ENCODE measurements around the gene RABGAP1L.

Gene RABGAP1L

DNA sequence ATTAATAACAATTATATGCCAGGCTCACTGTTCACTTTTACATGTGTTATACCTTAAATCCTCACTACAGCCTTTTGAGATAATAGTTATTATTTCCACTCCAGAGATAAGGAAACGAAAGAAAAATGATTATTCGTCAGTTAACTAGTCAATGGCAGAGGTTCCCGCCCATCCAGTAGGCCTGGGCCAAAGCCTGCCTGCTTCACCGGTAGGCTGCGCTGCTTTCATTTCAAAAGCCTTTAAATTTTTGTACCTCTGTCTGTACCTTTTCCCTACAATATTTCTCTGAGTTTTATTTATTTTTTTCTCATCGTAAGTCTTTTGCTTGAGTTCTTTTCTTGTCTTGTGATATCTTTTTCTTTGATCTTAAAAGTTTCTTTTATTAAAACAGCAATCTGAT is 292.1 kb downstream of the RABGAP1L start:
- no peak for TF ChIP-seq CTCF (IDR thresholded peaks at IDR 0.05)

GRCh38 chr1:174465855-174466254 is 306.5 kb downstream of the RABGAP1L start:
- Histone ChIP-seq H3K27ac (no peak overlapping the region), H3K4me3 (no peak overlapping the region)
- DNase-seq (ENCODE audit: low spot score): no peak
- TF ChIP-seq CTCF (IDR thresholded peaks at IDR 0.05): no peak

More for the DNA sequence above, 292.1 kb downstream of the RABGAP1L start:
- Histone ChIP-seq H3K27ac (no peak overlapping the region), H3K4me3 (no peak overlapping the region)
- no peak for DNase-seq (ENCODE audit: low spot score)

- Histone ChIP-seq H3K4me3 (no peak overlapping the region), H3K27ac (no peak overlapping the region)
- no peak for TF ChIP-seq CTCF (IDR thresholded peaks at IDR 0.05)
- no peak for DNase-seq (ENCODE audit: low spot score)
These were observed 307.3 kb downstream of the RABGAP1L start for GRCh38 chr1:174466607-174467006.

GRCh38 chr1:174469052-174469451 is 309.7 kb downstream of the RABGAP1L start:
- no peak for DNase-seq (ENCODE audit: low spot score)
- Histone ChIP-seq H3K4me3 (no peak overlapping the region), H3K27ac (no peak overlapping the region)
- TF ChIP-seq CTCF (IDR thresholded peaks at IDR 0.05): no peak

GRCh38 chr1:174469687-174470086 is 310.4 kb downstream of the RABGAP1L start:
- DNase-seq (ENCODE audit: low spot score): no peak
- H3K27ac ChIP-seq: no peak overlapping the region
- no peak for TF ChIP-seq CTCF (IDR thresholded peaks at IDR 0.05)
- H3K4me3 ChIP-seq: no peak overlapping the region

- H3K27ac ChIP-seq: no peak overlapping the region
- H3K4me3 ChIP-seq: no peak overlapping the region
- DNase-seq (ENCODE audit: low spot score): no peak
- no peak for TF ChIP-seq CTCF (IDR thresholded peaks at IDR 0.05)
These were observed 320.0 kb downstream of the RABGAP1L start for GRCh38 chr1:174479281-174479680.

- no peak for TF ChIP-seq CTCF (IDR thresholded peaks at IDR 0.05)
- H3K27ac ChIP-seq: no peak overlapping the region
- DNase-seq (ENCODE audit: low spot score): no peak
- H3K4me3 ChIP-seq: no peak overlapping the region
These were observed 321.0 kb downstream of the RABGAP1L start for GRCh38 chr1:174480324-174480723.

All from coronary artery (tissue), 2 donors.